ENCODE data around the gene SLC6A19.

SLC6A19 gene

DNA sequence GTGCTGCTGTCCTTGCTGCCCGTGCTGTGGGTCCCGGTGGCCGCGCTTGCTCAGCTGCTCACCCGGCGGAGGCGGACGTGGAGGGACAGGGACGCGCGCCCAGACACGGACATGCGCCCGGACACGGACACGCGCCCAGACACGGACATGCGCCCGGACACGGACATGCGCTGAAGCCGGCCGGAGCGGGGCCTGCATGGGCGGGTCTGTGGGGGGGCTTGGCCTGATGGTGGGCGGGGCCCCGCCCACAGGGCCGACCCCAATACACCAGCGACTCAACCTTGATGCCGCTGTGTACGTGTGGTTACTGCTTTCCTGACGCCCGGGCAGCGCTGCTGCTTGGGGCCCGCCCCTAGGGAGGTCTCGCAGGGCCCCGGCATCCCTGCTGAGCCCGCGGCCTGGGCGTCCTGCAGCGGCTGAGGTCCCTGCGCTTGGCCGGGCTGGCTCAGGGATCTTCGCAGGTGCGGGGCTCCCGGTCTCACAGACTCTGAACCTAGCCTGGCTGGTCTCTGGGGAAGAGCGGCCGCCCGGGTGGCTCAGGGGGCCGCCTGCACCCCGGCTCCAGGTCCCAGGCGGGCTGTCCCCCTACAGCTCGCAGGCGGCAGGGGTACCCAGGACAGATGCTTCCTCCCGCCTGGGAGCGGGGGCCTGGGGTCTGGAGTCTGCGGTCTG is 44.6 kb downstream of the SLC6A19 start:
- H3K4me3 ChIP-seq (ENCODE audit: low read depth in 1 of 2, low read length in 1 of 2) = no peak overlapping the region
- H3K36me3 ChIP-seq = no peaks in the 10 kb centered on the region
- H3K27ac ChIP-seq = no peak overlapping the region
- no peaks in the 10 kb centered on the region for H3K4me1 ChIP-seq (ENCODE audit: control insufficient read depth in 1 of 2, insufficient read depth in 1 of 2, low read depth in 1 of 2, low read length in 1 of 2)
- no peaks in the 10 kb centered on the region for H3K9me3 ChIP-seq
- TF ChIP-seq, protein P1, sequence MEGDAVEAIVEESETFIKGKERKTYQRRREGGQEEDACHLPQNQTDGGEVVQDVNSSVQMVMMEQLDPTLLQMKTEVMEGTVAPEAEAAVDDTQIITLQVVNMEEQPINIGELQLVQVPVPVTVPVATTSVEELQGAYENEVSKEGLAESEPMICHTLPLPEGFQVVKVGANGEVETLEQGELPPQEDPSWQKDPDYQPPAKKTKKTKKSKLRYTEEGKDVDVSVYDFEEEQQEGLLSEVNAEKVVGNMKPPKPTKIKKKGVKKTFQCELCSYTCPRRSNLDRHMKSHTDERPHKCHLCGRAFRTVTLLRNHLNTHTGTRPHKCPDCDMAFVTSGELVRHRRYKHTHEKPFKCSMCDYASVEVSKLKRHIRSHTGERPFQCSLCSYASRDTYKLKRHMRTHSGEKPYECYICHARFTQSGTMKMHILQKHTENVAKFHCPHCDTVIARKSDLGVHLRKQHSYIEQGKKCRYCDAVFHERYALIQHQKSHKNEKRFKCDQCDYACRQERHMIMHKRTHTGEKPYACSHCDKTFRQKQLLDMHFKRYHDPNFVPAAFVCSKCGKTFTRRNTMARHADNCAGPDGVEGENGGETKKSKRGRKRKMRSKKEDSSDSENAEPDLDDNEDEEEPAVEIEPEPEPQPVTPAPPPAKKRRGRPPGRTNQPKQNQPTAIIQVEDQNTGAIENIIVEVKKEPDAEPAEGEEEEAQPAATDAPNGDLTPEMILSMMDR (IDR thresholded peaks at IDR 0.05) = no peak
- H3K27me3 ChIP-seq = peaks cover 43% of the 10 kb centered on the region

DNA sequence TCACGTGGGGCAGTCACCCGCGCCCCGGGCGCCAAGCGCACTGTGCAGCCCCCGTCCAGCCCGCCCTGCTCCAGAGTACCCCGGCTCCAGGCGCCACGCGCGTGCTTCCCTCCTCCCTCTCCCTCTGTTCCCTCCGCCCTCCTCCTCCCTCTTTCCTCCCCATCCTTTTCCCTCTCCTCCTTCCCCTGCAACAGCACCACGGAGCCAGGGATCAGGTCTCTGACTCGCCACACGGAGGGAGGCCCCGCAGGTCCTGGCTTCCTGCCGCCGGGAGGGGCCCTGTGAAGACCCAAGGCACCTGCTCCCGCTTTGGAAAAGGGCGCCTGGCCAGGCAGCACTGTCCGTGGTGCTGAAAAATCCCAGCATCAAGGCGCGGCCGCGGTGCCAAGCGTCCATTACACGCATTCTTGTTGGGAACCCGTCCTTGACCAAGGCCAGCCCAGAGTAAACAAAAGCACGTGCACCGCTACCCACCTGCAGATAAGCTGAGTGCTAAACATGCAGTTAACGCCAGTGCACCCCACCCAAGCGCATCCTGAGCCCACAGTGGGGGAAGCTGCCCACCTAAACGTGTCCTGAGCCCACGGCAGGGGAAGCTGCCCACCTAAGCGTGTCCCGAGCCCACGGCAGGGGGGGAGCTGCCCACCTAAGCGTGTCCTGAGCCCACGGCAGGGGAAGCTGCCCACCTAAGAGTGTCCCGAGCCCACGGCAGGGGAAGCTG is 45.5 kb downstream of the SLC6A19 start:
- H3K36me3 ChIP-seq = no peaks in the 10 kb centered on the region
- no peak overlapping the region for H3K4me3 ChIP-seq (ENCODE audit: low read depth in 1 of 2, low read length in 1 of 2)
- no peaks in the 10 kb centered on the region for H3K9me3 ChIP-seq
- H3K27me3 ChIP-seq = peaks cover 43% of the 10 kb centered on the region
- TF ChIP-seq, protein P1 (IDR thresholded peaks at IDR 0.05) = no peak
- no peak overlapping the region for H3K27ac ChIP-seq
- H3K4me1 ChIP-seq (ENCODE audit: control insufficient read depth in 1 of 2, insufficient read depth in 1 of 2, low read depth in 1 of 2, low read length in 1 of 2) = no peaks in the 10 kb centered on the region

DNA sequence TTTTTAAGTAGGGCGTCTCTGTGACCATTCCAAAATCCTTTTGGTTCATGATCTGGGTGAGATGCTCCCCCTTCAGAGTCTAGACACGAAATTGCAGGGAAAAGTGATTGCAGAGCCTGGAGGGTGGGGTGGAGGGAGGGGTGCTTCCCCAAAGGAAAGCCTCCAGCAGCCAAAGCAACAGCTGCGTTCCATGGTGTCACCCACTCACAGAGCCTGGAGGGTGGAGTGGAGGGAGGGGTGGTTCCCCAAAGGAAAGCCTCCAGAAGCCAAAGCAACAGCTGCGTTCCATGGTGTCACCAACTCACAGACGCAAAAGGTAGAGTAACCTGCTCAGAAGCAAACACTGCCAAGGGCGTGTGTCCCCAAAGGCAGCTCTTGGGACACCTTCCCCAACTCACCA is 46.4 kb downstream of the SLC6A19 start:
- Histone ChIP-seq H3K27me3 (peaks cover 43% of the 10 kb centered on the region), H3K4me1 (ENCODE audit: control insufficient read depth in 1 of 2, insufficient read depth in 1 of 2, low read depth in 1 of 2, low read length in 1 of 2) (no peaks in the 10 kb centered on the region)
- TF ChIP-seq, protein P1 (IDR thresholded peaks at IDR 0.05) = no peak

DNA sequence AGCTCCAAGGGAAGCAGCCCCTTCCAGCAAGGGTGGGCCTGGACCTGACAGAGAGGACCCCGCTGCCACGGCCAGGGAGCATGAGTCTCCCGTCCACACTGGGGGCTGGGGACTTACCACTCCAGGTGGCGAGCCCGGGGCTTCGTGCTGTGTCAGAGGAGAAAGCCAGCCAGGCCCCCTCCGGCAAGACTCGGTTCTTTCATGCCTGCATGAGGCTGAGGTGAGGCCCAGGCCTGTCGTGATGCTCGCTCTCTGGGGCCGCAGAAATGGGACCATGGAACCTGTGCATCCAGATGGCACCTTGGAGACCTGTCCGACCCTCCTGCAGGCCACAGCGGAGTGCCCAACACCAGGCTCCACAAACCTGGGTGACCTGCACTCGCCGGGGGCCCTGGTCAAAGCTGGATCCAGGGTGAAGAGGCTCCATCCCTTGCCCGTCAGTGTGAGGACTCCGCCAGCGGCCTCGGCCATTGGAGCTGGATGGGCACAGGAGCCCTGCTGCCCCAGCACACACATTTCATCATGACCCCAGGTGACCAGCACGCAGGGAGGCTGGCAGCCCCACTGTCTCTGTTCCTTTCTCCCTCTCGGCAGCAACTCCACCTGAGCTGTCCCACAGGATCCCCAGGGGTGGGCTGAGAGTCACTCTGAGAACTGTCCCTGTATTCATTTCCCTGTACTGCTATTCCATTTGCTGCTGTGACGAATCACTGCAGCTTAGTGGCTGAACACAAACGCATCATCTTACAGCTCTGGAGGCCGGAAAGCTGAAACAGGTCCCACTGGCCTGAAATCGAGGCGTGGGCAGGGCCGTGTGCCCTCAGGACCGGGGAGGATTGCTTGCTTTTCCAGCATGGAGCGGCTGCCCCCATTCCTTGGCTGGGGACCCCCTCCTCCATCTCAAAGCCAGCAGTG is 48.2 kb downstream of the SLC6A19 start:
- peaks cover 32% of the 10 kb centered on the region for H3K27me3 ChIP-seq
- TF ChIP-seq, protein P1 (IDR thresholded peaks at IDR 0.05) = no peak
- H3K36me3 ChIP-seq = no peaks in the 10 kb centered on the region

More for the DNA sequence above, 46.4 kb downstream of the SLC6A19 start:
- H3K27ac ChIP-seq = no peak overlapping the region
- H3K36me3 ChIP-seq = no peaks in the 10 kb centered on the region
- H3K4me3 ChIP-seq (ENCODE audit: low read depth in 1 of 2, low read length in 1 of 2) = no peak overlapping the region
- no peaks in the 10 kb centered on the region for H3K9me3 ChIP-seq

DNA sequence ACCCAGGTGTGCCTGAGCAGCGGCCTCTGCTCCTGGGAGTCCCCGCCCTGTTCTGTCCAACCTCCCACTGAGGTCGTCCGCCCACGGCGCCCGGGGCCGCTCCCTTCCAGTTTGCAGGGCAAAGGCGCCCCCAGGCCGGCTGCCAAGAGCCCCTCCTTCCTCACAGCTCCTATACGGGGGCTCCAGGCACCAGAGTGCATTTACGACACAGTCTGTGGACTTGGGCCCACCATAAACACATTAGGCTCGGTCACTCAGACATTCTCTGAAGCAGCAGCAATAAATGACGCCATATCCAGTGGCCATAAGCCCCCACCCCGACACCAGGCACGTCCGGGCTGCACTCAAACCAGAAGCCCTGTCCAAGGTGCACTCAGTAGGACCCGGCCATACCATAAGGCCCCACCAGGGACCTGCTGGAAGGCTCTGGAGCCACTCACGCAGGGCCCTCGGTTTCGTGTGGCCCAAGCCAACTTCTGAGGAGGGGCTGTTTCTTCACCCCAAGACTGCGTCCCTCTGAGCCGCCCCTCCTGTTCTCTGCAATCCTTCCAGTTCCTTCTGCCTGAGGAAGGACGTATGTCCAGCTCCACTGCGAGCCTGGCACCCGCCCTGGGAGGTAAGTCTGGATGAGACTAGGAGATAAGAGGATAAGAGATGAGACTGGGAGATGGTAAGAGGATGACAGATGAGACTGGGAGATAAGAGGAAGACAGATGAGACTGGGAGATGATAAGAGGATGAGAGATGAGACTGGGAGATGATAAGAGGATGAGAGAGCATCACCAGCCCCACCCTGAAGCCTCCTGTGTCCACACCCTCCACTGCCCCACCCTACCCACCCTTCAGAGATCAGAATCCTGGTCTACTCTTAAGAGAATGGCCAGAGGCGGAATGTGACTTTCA is 50.5 kb downstream of the SLC6A19 start:
- Histone ChIP-seq H3K4me3 (ENCODE audit: low read depth in 1 of 2, low read length in 1 of 2) (no peak overlapping the region), H3K4me1 (ENCODE audit: control insufficient read depth in 1 of 2, insufficient read depth in 1 of 2, low read depth in 1 of 2, low read length in 1 of 2) (no peaks in the 10 kb centered on the region), H3K27ac (no peak overlapping the region), H3K9me3 (no peaks in the 10 kb centered on the region), H3K36me3 (no peaks in the 10 kb centered on the region), H3K27me3 (peaks cover 9% of the 10 kb centered on the region)
- TF ChIP-seq, protein P1 (IDR thresholded peaks at IDR 0.05) = no peak

More for the DNA sequence above, 48.2 kb downstream of the SLC6A19 start:
- Histone ChIP-seq H3K4me1 (ENCODE audit: control insufficient read depth in 1 of 2, insufficient read depth in 1 of 2, low read depth in 1 of 2, low read length in 1 of 2) (no peaks in the 10 kb centered on the region), H3K4me3 (ENCODE audit: low read depth in 1 of 2, low read length in 1 of 2) (no peak overlapping the region), H3K9me3 (no peaks in the 10 kb centered on the region), H3K27ac (no peak overlapping the region)

All from neutrophil (primary cell).